Measurements from ENCODE around the gene FNBP1.
A peak's percentile ranks its signal among the peaks of the same experiment; 100 is the strongest.
"Not testable (repeated sequence)": the region's sequence is repeated elsewhere in the genome, so short reads cannot be mapped to it uniquely, and the experiment has no call there.

The FNBP1 gene

GRCh38 chr9:130021842-130022241 lies 21.1 kb downstream of the FNBP1 start:
- not testable (repeated sequence) for DNase-seq (ENCODE audit: low spot score)

GRCh38 chr9:130021123-130021522 lies 21.9 kb downstream of the FNBP1 start:
- DNase-seq (ENCODE audit: low spot score): no peak

- peak; percentile 44 for DNase-seq (ENCODE audit: low spot score)
Measured at GRCh38 chr9:130020618-130021017, 22.4 kb downstream of the FNBP1 start.

GRCh38 chr9:130018265-130018664 lies 24.7 kb downstream of the FNBP1 start:
- no peak for DNase-seq (ENCODE audit: low spot score)

GRCh38 chr9:130017510-130017909 lies 25.5 kb downstream of the FNBP1 start:
- not testable (repeated sequence) for DNase-seq (ENCODE audit: low spot score)

GRCh38 chr9:130017076-130017475 lies 25.9 kb downstream of the FNBP1 start:
- DNase-seq (ENCODE audit: low spot score): no peak

GRCh38 chr9:130015353-130016019 lies 27.5 kb downstream of the FNBP1 start:
- DNase-seq (ENCODE audit: low spot score): no peak

GRCh38 chr9:130013326-130013725 lies 29.7 kb downstream of the FNBP1 start:
- DNase-seq (ENCODE audit: low spot score): no peak

- peak; percentile 42 for DNase-seq (ENCODE audit: low spot score)
Measured at GRCh38 chr9:130010151-130010988, 32.6 kb downstream of the FNBP1 start.

- not testable (repeated sequence) for DNase-seq (ENCODE audit: low spot score)
Measured at GRCh38 chr9:130009546-130009945, 33.4 kb downstream of the FNBP1 start.

GRCh38 chr9:130008538-130008937 lies 34.5 kb downstream of the FNBP1 start:
- no peak for DNase-seq (ENCODE audit: low spot score)

GRCh38 chr9:130006952-130007351 lies 36.0 kb downstream of the FNBP1 start:
- not testable (repeated sequence) for DNase-seq (ENCODE audit: low spot score)

GRCh38 chr9:130003943-130004552 lies 38.9 kb downstream of the FNBP1 start:
- DNase-seq (ENCODE audit: low spot score): no peak

GRCh38 chr9:130002320-130002719 lies 40.7 kb downstream of the FNBP1 start:
- no peak for DNase-seq (ENCODE audit: low spot score)

GRCh38 chr9:130001190-130001589 lies 41.8 kb downstream of the FNBP1 start:
- no peak for DNase-seq (ENCODE audit: low spot score)

- DNase-seq (ENCODE audit: low spot score): no peak
Measured at GRCh38 chr9:129999141-129999510, 43.9 kb downstream of the FNBP1 start.

- no peak for DNase-seq (ENCODE audit: low spot score)
Measured at GRCh38 chr9:129998491-129999140, 44.4 kb downstream of the FNBP1 start.

GRCh38 chr9:129997706-129998105 lies 45.3 kb downstream of the FNBP1 start:
- DNase-seq (ENCODE audit: low spot score): not testable (repeated sequence)

GRCh38 chr9:129996161-129996830 lies 46.7 kb downstream of the FNBP1 start:
- DNase-seq (ENCODE audit: low spot score): no peak

- peak; percentile 39 for DNase-seq (ENCODE audit: low spot score)
Measured at GRCh38 chr9:129995409-129996160, 47.4 kb downstream of the FNBP1 start.

- no peak for DNase-seq (ENCODE audit: low spot score)
Measured at GRCh38 chr9:129994882-129995281, 48.1 kb downstream of the FNBP1 start.
